H1 (cell line): ENCODE data around the gene SKA1. TPM values are rescaled to one million over a fixed set of nuclear protein-coding genes. Genes with fewer than 3 reads are reported as not detected.

Experiments
- CTCF ChIA-PET: fragments of 300-600 bp; sonication (Branson Sonifier 250); formaldehyde crosslinking; loops from one replicate; lab custom pipeline; 2021; ENCODE audit not compliant: partially characterized antibody; lab: Charles Lee
- POLR2A ChIA-PET: fragments of 300-600 bp; sonication (Branson Sonifier 250); formaldehyde crosslinking; loops from one replicate; lab custom pipeline; 2021; ENCODE audit warnings: inconsistent platforms; ENCODE audit not compliant: partially characterized antibody; lab: Charles Lee
- DNase-seq, 2 experiments: peaks; one replicate each; pipeline versions ENCODE4 v3.0.0 to v3.0.0-alpha.2; 2010 to 2022; ENCODE audit warnings: low spot score in 2 of 2, low read depth in 1 of 2, mixed read lengths in 1 of 2
- FAIRE-seq: peaks from 2 replicates; lab custom pipeline; 2011; peaks lifted over from hg19 to GRCh38; lab: Jason Lieb, UNC
- H2AFZ ChIP-seq: 2 replicates; pipeline ENCODE4 v1.8.1; 2012; ENCODE audit warnings: low read length, inconsistent platforms
- H2AK5ac ChIP-seq: 2 replicates; pipeline ENCODE4 v1.6.1; 2013; ENCODE audit warnings: low read depth, low read length
- H2BK120ac ChIP-seq: replicated peaks from 2 replicates; pipeline ENCODE3; 2013; ENCODE audit warnings: low read depth, low read length, inconsistent platforms
- H2BK12ac ChIP-seq: 2 replicates; pipeline ENCODE4 v1.6.1; 2013; ENCODE audit warnings: low read depth, low read length
- H2BK15ac ChIP-seq: 2 replicates; pipeline ENCODE4 v1.6.1; 2013; ENCODE audit warnings: low read length
- H2BK20ac ChIP-seq: 2 replicates; pipeline ENCODE4 v1.6.1; 2013; ENCODE audit warnings: low read length
- H2BK5ac ChIP-seq: 2 replicates; pipeline ENCODE4 v1.6.1; 2013; ENCODE audit warnings: low read depth, low read length
- H3K14ac ChIP-seq: 2 replicates; pipeline ENCODE4 v1.6.1; 2013; ENCODE audit warnings: inconsistent platforms; ENCODE audit not compliant: insufficient read length
- H3K18ac ChIP-seq: 2 replicates; pipeline ENCODE4 v1.6.1; 2013; ENCODE audit warnings: low read length; ENCODE audit errors: extremely low read depth
- H3K23ac ChIP-seq: 2 replicates; pipeline ENCODE4 v1.6.1; 2013; ENCODE audit warnings: inconsistent platforms; ENCODE audit not compliant: insufficient read length
- H3K23me2 ChIP-seq: 2 replicates; pipeline ENCODE4 v1.6.1; 2013; ENCODE audit warnings: low read depth, low read length
- H3K27ac ChIP-seq: 2 replicates; pipeline ENCODE4 v1.6.1; 2011; ENCODE audit warnings: low read depth, low read length, inconsistent platforms
- H3K27me3 ChIP-seq, 4 experiments: replicated peaks in 1 of 4; 1 replicate in 1 of 4; 2 replicates in 3 of 4; pipeline versions ENCODE4 v1.6.1 to v1.8.1; 2011 to 2013; ENCODE audit warnings: low read length in 3 of 4, mild to moderate bottlenecking in 3 of 4, inconsistent platforms in 2 of 4, mixed read lengths in 2 of 4, moderate library complexity in 1 of 4; ENCODE audit not compliant: control insufficient read depth in 3 of 4, insufficient read depth in 3 of 4; ENCODE audit errors: extremely low read depth in 1 of 4
- H3K36me3 ChIP-seq, 4 experiments: 2 replicates each; pipeline versions ENCODE4 v1.6.1 to v1.8.1; 2011 to 2013; ENCODE audit warnings: mild to moderate bottlenecking in 4 of 4, low read length in 3 of 4, moderate library complexity in 2 of 4, control low read depth in 1 of 4, inconsistent platforms in 1 of 4; ENCODE audit not compliant: insufficient read depth in 4 of 4, control insufficient read depth in 2 of 4
- H3K4ac ChIP-seq: replicated peaks from 2 replicates; pipeline ENCODE3; 2013; ENCODE audit warnings: low read length, low read depth, mixed read lengths, inconsistent platforms; ENCODE audit not compliant: insufficient read length
- H3K4me1 ChIP-seq, 4 experiments: replicated peaks in 1 of 4; 1 replicate in 1 of 4; 2 replicates in 3 of 4; pipeline versions ENCODE4 v1.6.1 to v1.8.1; 2011 to 2013; ENCODE audit warnings: low read length in 3 of 4, inconsistent platforms in 2 of 4, mixed read lengths in 1 of 4; ENCODE audit not compliant: insufficient read depth in 4 of 4, control insufficient read depth in 3 of 4
- H3K4me2 ChIP-seq, 2 experiments: 2 replicates each; pipeline versions ENCODE4 v1.6.1 to v1.8.1; 2011 to 2013; ENCODE audit warnings: low read depth in 2 of 2, low read length in 2 of 2, control low read depth in 1 of 2, inconsistent platforms in 1 of 2, mild to moderate bottlenecking in 1 of 2; ENCODE audit not compliant: insufficient read depth in 1 of 2
- H3K4me3 ChIP-seq, 4 experiments: fragments of 200-600, 300-600 bp in 1 of 4; sonication (generic), shearing (Covaris generic), sonication (Bioruptor Twin) in 1 of 4; 2 replicates each; pipeline versions ENCODE4 v1.5.1 to v1.8.1; 2011 to 2016; ENCODE audit warnings: low read length in 4 of 4, low read depth in 3 of 4, control low read depth in 2 of 4, inconsistent platforms in 2 of 4, mild to moderate bottlenecking in 2 of 4, mixed read lengths in 1 of 4, moderate library complexity in 1 of 4; ENCODE audit not compliant: insufficient read depth in 2 of 4; ENCODE audit errors: extremely low read depth in 1 of 4
- H3K56ac ChIP-seq: replicated peaks from 2 replicates; pipeline ENCODE3; 2013; ENCODE audit warnings: low read depth, mild to moderate bottlenecking, mixed read lengths, low read length, inconsistent platforms; ENCODE audit not compliant: insufficient read length
- H3K79me1 ChIP-seq: 2 replicates; pipeline ENCODE4 v1.6.1; 2013; ENCODE audit warnings: low read depth, low read length, control low read depth
- H3K79me2 ChIP-seq, 2 experiments: 2 replicates each; pipeline versions ENCODE4 v1.6.1 to v1.8.1; 2012 to 2013; ENCODE audit warnings: low read length in 2 of 2, mild to moderate bottlenecking in 2 of 2, inconsistent platforms in 1 of 2; ENCODE audit not compliant: insufficient read depth in 2 of 2, control insufficient read depth in 1 of 2
- H3K9ac ChIP-seq, 4 experiments: replicated peaks in 1 of 4; 1 replicate in 1 of 4; 2 replicates in 3 of 4; pipeline versions ENCODE4 v1.6.1 to v1.8.1; 2011 to 2013; ENCODE audit warnings: low read depth in 3 of 4, low read length in 3 of 4, control low read depth in 2 of 4, mild to moderate bottlenecking in 2 of 4, moderate library complexity in 2 of 4, inconsistent platforms in 1 of 4; ENCODE audit errors: extremely low read depth in 1 of 4
- H3K9me3 ChIP-seq, 2 experiments: 2 replicates each; pipeline versions ENCODE4 v1.6.1 to v1.8.1; 2012 to 2013; ENCODE audit warnings: mild to moderate bottlenecking in 2 of 2, moderate library complexity in 2 of 2, control low read depth in 1 of 2, inconsistent platforms in 1 of 2, low read depth in 1 of 2, low read length in 1 of 2, mixed read lengths in 1 of 2; ENCODE audit not compliant: insufficient read depth in 2 of 2
- H4K20me1 ChIP-seq, 2 experiments: replicated peaks in 1 of 2; 2 replicates each; pipeline versions ENCODE3 to v1.8.1; 2011 to 2013; ENCODE audit warnings: inconsistent platforms in 2 of 2, low read length in 2 of 2, mild to moderate bottlenecking in 1 of 2; ENCODE audit not compliant: insufficient read depth in 2 of 2, control insufficient read depth in 1 of 2
- H4K5ac ChIP-seq: 2 replicates; pipeline ENCODE4 v1.6.1; 2013; ENCODE audit warnings: low read length, low read depth, mixed read lengths, inconsistent platforms; ENCODE audit not compliant: insufficient read length
- H4K8ac ChIP-seq: 2 replicates; pipeline ENCODE4 v1.8.0; 2013; ENCODE audit warnings: mild to moderate bottlenecking, moderate library complexity, low read length, inconsistent platforms; ENCODE audit not compliant: insufficient read depth; ENCODE audit errors: extremely low read depth
- H4K91ac ChIP-seq: replicated peaks from 2 replicates; pipeline ENCODE3; 2013; ENCODE audit warnings: low read length, mixed read lengths, inconsistent platforms; ENCODE audit not compliant: insufficient read length
- KDM1A ChIP-seq: fragments of 200-600, 300-600 bp; sonication (generic); IDR thresholded peaks from 2 replicates; pipeline ENCODE4 v1.7.1; 2016; ENCODE audit warnings: mild to moderate bottlenecking, low read length, borderline replicate concordance
- SP4 ChIP-seq: IDR thresholded peaks from 2 replicates; pipeline ENCODE4 v1.6.1; 2012; ENCODE audit warnings: low read length, inconsistent platforms
- WGBS, 2 experiments: shearing (Covaris generic) in 1 of 2; methylation state at CpG; one replicate each; pipeline versions ENCODE4 v1.1.6 to v1.1.7; 2013 to 2015; ENCODE audit warnings: low lambda C conversion rate in 2 of 2, mixed read lengths in 2 of 2, inconsistent platforms in 1 of 2, low coverage in 1 of 2, missing lambda C conversion rate in 1 of 2; ENCODE audit not compliant: insufficient replicate concordance in 2 of 2, insufficient coverage in 1 of 2, insufficient read length in 1 of 2; ENCODE audit errors: extremely low coverage in 1 of 2, missing lambda C conversion rate in 1 of 2; 5-methylcytosine and 5-hydroxymethylcytosine counted together
- polyA plus RNA-seq, 7 experiments: library from polyadenylated mRNA; depleted of rRNA in 3 of 7; stranded (reverse) in 5 of 7; unstranded in 2 of 7; fragments of >200 nt in 5 of 7; fragments of 200-250 nt in 2 of 7; gene quantifications; 1 replicate in 5 of 7; 2 replicates in 1 of 7; 4 replicates in 1 of 7; pipeline versions ENCODE4 v1.2.1 to v1.2.3, GENCODE V29; 2011 to 2013; ENCODE audit warnings: missing spikeins in 2 of 7, mixed read lengths in 2 of 7
- total RNA-seq: library from RNA; stranded (reverse); fragmentation: NEBNext Ultra II Directional; extraction: Animal tissue kit (Norgen Biotek cat#: 25700); gene quantifications from 2 replicates; pipeline ENCODE4 v1.2.1, GENCODE V29; 2021

SKA1 gene
- total and polyA plus RNA-seq, 2 of the 8 experiments (the other 6 are each of a cell fraction or from before 2014, with no cell fraction given): 8.6 to 22.9 TPM

DNA sequence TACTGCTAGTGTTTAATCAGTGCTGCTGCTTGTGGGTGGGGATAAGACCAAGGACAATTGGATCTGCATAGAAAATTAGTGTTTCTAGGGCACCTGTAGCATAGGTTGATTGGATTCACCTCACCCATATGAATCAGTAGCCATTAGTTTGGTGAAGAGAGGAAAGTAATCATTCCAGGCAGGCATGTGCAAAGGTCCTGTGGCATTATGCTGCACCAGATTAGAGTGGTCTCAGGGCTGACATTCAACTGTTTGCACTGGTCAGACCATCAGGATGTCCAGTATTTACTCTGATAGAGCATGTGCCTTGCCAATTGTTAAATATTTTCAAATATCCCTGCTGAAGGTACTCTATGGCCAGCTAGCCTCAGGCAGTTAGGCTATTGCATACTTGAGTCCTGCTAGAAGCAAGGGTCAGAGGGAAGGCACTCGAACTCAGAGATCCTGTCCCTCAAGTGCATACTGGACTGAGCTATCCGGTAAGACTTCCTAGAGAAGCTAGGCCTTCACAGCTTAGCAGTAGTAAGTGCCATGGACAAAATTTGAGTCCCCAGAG lies 64.7 kb downstream of the SKA1 start:
- no peak for TF ChIP-seq SP4
- TF ChIP-seq KDM1A: peak; percentile 89
- Histone ChIP-seq H4K91ac (no peak overlapping the region), H4K20me1 (no peaks in the 10 kb centered on the region), H2AFZ (no peak overlapping the region), H3K79me2 (no peaks in the 10 kb centered on the region), H2AK5ac (no peak overlapping the region), H4K8ac (no peak overlapping the region), H3K9ac (no peak overlapping the region), H2BK120ac (no peak overlapping the region), H3K14ac (no peak overlapping the region), H2BK12ac (no peak overlapping the region), H3K36me3 (no peaks in the 10 kb centered on the region; a peak in 1 of 8 replicates), H3K4me3 (no peak overlapping the region), H2BK20ac (no peak overlapping the region), H2BK15ac (no peak overlapping the region), H3K4me1 (peaks cover 0 to 7% (median 4%) of the 10 kb centered on the region in 4 experiments; a peak in 3 of 7 replicates), H3K9me3 (peaks cover 9 to 15% of the 10 kb centered on the region in 2 experiments), H3K27me3 (no peaks in the 10 kb centered on the region), H3K23me2 (no peaks in the 10 kb centered on the region), H3K4ac (no peak overlapping the region), H3K56ac (no peak overlapping the region), H3K4me2 (no peak overlapping the region), H3K23ac (no peak overlapping the region), H3K18ac (no peak overlapping the region), H4K5ac (no peak overlapping the region), H3K79me1 (no peaks in the 10 kb centered on the region), H3K27ac (no peak overlapping the region), H2BK5ac (no peak overlapping the region)
- POLR2A ChIA-PET: no interaction called here
- 89% methylated on average over 2 of the region's 2 CpGs; no CpG with 5 or more reads in 1 of the 2 experiments for WGBS, 2 experiments
- FAIRE-seq (no peak), DNase-seq (no peak)
- CTCF ChIA-PET: interaction anchor here (1.4 kb wide), 1 partner anchor 10 kb away, joined by 4 read pairs; no protein-coding TSS in a partner anchor
